Neural progenitor cell (in vitro differentiated cells): ENCODE measurements around the gene C6orf141.

Experiments
- CTCF ChIP-seq: fragments of 200-600 bp; sonication (generic); IDR thresholded peaks from 2 replicates; pipeline ENCODE4 v1.5.1; 2017; ENCODE audit warnings: antibody characterized with exemption, mild to moderate bottlenecking
- EZH2phosphoT487 ChIP-seq: fragments of 200-600 bp; sonication (generic); IDR thresholded peaks from 2 replicates; pipeline ENCODE4 v1.6.1; 2017; ENCODE audit warnings: antibody characterized with exemption

- TF ChIP-seq EZH2phosphoT487 (no peak), CTCF (no peak)
These were observed 9.2 kb upstream of the C6orf141 start for GRCh38 chr6:49541210-49541724.
